Retinal pigment epithelial cell (primary cell): ENCODE results near the gene NPEPPS.

Experiments
- DNase-seq: peaks from one replicate; pipeline ENCODE4 v3.0.0-alpha.2; 2010; ENCODE audit warnings: low read depth
- H3K4me3 ChIP-seq: 2 replicates; pipeline ENCODE4 v1.5.1; 2011; ENCODE audit warnings: mild to moderate bottlenecking, low read length, control low read depth, moderate library complexity
- CTCF ChIP-seq: conservative IDR thresholded peaks from 2 replicates; pipeline ENCODE4 v1.5.1; 2011; ENCODE audit warnings: low read depth, low read length, control low read depth, inconsistent platforms

NPEPPS gene

GRCh38 chr17:47643116-47643515 is 112.2 kb downstream of the NPEPPS start:
- H3K4me3 ChIP-seq, result no peak overlapping the region
- DNase-seq, result no peak
- no peak for TF ChIP-seq CTCF

GRCh38 chr17:47644324-47644723 is 113.4 kb downstream of the NPEPPS start:
- DNase-seq, result no peak
- H3K4me3 ChIP-seq, result no peak overlapping the region
- TF ChIP-seq CTCF, result no peak

DNA sequence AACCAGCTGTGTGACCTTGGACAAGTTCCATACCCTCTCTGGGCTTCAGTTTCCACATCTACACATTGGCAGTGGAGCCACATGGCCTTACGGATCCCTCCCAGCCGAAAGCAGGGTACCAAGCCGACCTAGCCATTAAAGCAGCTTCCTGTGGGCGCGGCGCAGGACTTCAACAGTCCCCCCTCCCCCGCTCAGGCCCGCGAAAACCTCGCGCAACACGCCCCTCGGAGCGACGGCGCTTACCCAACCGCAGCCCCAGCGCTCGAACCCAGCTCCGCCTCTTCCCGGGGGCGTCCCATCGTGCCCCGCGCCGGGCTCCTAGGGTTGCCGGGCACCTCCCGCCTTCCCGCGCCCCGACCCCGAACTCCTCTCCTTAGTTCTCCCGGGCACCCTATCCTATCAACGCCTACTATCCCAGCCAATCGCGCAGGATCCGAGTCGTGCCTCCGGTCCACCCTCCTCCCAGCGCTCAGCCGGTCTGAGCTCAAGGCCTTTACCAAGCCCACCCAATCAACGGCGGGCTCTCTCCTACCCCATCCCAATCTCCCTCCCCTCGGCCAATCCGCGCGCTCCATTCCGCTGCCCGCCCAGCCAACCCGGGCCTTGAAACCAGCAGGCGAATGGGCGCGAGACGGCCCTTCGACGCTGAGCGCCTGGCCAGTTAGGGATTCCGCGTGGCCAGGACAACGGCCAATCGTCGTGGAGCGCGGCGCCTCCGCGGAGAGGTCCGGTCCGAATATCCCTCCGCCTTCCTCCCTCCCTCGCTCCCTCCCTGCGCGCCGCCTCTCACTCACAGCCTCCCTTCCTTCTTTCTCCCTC is 118.5 kb downstream of the NPEPPS start, which contains the start of gene KPNB1:
KPNB1 (plus strand) TSS at position 767 of the 819 bp plus-strand sequence. CDS start 326 bp downstream, outside the sequence.
- H3K4me3 ChIP-seq, result peak within 1 kb of the TSS; percentile 83
- no peak for TF ChIP-seq CTCF
- DNase-seq, result peak; percentile 100

DNA sequence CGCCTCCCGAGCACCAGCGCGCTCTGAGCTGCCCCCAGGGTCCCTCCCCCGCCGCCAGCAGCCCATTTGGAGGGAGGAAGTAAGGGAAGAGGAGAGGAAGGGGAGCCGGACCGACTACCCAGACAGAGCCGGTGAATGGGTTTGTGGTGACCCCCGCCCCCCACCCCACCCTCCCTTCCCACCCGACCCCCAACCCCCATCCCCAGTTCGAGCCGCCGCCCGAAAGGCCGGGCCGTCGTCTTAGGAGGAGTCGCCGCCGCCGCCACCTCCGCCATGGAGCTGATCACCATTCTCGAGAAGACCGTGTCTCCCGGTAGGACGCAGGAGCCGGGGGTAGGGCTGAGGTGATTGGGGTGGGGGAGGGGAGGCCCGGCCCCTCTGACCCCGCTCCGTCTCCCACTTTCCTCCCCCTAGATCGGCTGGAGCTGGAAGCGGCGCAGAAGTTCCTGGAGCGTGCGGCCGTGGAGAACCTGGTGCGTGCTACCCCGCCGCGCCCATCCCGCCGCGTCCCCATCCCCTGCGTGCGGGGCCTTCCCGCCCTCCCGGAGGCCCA is 119.1 kb downstream of the NPEPPS start:
- H3K4me3 ChIP-seq, result peak overlapping the region; percentile 75
- TF ChIP-seq CTCF, result no peak
- DNase-seq, result no peak

- peak overlapping the region; percentile 80 for H3K4me3 ChIP-seq
- DNase-seq, result peak; percentile 84
- no peak for TF ChIP-seq CTCF
Observed at GRCh38 chr17:47650525-47651522, 119.9 kb downstream of the NPEPPS start.

DNA sequence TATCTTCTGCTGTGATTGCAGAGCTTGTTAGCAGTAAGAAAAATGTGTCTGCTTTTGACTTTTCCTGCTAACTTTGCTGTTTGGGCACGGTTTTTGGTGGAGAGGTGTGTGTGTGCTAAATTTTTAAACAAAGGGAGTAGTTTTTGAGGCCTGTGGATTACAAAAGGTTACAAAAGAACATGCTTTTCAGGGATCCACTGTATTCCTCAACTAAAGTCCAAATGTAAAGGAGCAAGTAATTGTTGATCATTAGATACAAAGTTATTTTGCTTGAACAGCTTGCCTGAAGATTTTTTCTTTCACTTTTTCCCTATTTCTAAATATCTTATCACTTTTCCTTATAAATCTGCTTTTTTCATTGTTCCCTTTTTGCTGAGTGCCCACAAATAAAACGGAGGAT is 120.8 kb downstream of the NPEPPS start:
- H3K4me3 ChIP-seq, result peak overlapping the region; percentile 80
- DNase-seq, result no peak
- TF ChIP-seq CTCF, result no peak
